ENCODE data around the gene STK39. TPM values are rescaled to one million over a fixed set of nuclear protein-coding genes. Genes with fewer than 3 reads are reported as not detected.

STK39 gene
- total and polyA plus RNA-seq, 9 of the 15 experiments (the other 6 are each of a cell fraction or from before 2014, with no cell fraction given) = 0.19 to 0.76 (median 0.51) TPM

DNA sequence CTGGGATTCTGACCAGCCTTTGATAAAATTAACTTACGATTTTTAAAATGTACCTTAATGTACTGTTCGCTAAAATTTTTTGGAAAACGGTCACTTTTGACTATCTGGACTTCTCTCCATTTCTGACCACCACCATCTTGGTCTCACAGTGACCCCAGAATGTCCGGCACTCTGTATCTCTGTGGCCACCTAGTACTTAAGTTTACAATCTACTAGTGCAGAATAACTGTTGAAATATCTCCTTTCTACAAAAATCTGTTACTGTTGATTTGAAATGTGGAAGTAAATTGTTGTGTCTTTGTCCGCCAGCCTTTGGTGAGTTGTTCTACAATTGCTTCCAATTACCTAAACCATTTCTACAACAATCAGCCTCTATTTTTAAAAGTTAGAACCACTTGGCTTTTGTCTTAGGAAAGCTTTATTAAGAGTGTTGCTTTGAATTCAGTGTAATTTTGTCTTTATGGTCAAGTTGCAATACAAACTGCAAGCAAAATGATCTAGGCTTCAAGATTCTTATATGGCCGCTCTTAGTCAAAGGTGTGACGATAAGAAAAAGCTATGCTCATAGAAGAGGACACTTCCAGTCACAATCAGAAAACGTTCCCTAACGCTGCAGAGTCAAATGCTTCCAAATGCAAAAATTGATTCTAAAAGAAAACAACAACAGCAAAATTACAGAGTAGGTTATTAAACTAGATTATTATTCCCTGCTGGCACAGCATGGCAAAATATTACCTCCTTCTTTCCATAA lies 283.3 kb downstream of the STK39 start (continued):
- TF ChIP-seq, protein P1, sequence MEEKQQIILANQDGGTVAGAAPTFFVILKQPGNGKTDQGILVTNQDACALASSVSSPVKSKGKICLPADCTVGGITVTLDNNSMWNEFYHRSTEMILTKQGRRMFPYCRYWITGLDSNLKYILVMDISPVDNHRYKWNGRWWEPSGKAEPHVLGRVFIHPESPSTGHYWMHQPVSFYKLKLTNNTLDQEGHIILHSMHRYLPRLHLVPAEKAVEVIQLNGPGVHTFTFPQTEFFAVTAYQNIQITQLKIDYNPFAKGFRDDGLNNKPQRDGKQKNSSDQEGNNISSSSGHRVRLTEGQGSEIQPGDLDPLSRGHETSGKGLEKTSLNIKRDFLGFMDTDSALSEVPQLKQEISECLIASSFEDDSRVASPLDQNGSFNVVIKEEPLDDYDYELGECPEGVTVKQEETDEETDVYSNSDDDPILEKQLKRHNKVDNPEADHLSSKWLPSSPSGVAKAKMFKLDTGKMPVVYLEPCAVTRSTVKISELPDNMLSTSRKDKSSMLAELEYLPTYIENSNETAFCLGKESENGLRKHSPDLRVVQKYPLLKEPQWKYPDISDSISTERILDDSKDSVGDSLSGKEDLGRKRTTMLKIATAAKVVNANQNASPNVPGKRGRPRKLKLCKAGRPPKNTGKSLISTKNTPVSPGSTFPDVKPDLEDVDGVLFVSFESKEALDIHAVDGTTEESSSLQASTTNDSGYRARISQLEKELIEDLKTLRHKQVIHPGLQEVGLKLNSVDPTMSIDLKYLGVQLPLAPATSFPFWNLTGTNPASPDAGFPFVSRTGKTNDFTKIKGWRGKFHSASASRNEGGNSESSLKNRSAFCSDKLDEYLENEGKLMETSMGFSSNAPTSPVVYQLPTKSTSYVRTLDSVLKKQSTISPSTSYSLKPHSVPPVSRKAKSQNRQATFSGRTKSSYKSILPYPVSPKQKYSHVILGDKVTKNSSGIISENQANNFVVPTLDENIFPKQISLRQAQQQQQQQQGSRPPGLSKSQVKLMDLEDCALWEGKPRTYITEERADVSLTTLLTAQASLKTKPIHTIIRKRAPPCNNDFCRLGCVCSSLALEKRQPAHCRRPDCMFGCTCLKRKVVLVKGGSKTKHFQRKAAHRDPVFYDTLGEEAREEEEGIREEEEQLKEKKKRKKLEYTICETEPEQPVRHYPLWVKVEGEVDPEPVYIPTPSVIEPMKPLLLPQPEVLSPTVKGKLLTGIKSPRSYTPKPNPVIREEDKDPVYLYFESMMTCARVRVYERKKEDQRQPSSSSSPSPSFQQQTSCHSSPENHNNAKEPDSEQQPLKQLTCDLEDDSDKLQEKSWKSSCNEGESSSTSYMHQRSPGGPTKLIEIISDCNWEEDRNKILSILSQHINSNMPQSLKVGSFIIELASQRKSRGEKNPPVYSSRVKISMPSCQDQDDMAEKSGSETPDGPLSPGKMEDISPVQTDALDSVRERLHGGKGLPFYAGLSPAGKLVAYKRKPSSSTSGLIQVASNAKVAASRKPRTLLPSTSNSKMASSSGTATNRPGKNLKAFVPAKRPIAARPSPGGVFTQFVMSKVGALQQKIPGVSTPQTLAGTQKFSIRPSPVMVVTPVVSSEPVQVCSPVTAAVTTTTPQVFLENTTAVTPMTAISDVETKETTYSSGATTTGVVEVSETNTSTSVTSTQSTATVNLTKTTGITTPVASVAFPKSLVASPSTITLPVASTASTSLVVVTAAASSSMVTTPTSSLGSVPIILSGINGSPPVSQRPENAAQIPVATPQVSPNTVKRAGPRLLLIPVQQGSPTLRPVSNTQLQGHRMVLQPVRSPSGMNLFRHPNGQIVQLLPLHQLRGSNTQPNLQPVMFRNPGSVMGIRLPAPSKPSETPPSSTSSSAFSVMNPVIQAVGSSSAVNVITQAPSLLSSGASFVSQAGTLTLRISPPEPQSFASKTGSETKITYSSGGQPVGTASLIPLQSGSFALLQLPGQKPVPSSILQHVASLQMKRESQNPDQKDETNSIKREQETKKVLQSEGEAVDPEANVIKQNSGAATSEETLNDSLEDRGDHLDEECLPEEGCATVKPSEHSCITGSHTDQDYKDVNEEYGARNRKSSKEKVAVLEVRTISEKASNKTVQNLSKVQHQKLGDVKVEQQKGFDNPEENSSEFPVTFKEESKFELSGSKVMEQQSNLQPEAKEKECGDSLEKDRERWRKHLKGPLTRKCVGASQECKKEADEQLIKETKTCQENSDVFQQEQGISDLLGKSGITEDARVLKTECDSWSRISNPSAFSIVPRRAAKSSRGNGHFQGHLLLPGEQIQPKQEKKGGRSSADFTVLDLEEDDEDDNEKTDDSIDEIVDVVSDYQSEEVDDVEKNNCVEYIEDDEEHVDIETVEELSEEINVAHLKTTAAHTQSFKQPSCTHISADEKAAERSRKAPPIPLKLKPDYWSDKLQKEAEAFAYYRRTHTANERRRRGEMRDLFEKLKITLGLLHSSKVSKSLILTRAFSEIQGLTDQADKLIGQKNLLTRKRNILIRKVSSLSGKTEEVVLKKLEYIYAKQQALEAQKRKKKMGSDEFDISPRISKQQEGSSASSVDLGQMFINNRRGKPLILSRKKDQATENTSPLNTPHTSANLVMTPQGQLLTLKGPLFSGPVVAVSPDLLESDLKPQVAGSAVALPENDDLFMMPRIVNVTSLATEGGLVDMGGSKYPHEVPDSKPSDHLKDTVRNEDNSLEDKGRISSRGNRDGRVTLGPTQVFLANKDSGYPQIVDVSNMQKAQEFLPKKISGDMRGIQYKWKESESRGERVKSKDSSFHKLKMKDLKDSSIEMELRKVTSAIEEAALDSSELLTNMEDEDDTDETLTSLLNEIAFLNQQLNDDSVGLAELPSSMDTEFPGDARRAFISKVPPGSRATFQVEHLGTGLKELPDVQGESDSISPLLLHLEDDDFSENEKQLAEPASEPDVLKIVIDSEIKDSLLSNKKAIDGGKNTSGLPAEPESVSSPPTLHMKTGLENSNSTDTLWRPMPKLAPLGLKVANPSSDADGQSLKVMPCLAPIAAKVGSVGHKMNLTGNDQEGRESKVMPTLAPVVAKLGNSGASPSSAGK (IDR thresholded peaks at IDR 0.05) = peak; percentile 18; the same call in 1 of the 2 replicates
- no peak for TF ChIP-seq NELFE (IDR thresholded peaks at IDR 0.05; ENCODE audit: insufficient read depth, insufficient read length)
- TF ChIP-seq GABPA (tag; conservative IDR thresholded peaks at IDR 0.05; ENCODE audit: low read depth) = peak; percentile 26; the same call in 1 of the 2 replicates
- 0 out of 2 replicates have a peak, but pooled peaks have one; percentile 19 for TF ChIP-seq GTF2A2 (tag; IDR thresholded peaks at IDR 0.05)
- no peak for TF ChIP-seq ZFP30 (CRISPR knock-in tag; IDR thresholded peaks at IDR 0.05; ENCODE audit: borderline replicate concordance)
- no peak for TF ChIP-seq JUNB (CRISPR knock-in tag; conservative IDR thresholded peaks at IDR 0.05)
- TF ChIP-seq GTF2F1 (IDR thresholded peaks at IDR 0.05; ENCODE audit: low read depth, low read length) = no peak
- TF ChIP-seq TSC22D4 (tag; IDR thresholded peaks at IDR 0.05) = no peak
- TF ChIP-seq ZNF274 (IDR thresholded peaks at IDR 0.05; ENCODE audit: borderline replicate concordance, low read depth, low read length) = no peak
- peak; percentile 15; the same call in 1 of the 2 replicates for TF ChIP-seq TAL1 (IDR thresholded peaks at IDR 0.05)

Data from K562 (cell line).